Sigmoid colon (tissue), 4 donors: Measurements from ENCODE around the gene EXTL1.

Source experiments
- POLR2A ChIP-seq, 2 donors: fragments of 450-650 bp; IDR thresholded peaks; one replicate each; pipeline ENCODE4 v1.6.1; 2016; ENCODE audit warnings: antibody characterized with exemption in 2 of 2, mild to moderate bottlenecking in 2 of 2, moderate library complexity in 2 of 2
- POLR2AphosphoS5 ChIP-seq, 4 donors: sonication (generic); formaldehyde crosslinking; IDR thresholded peaks; one replicate each; pipeline ENCODE4 v1.6.1; 2017; ENCODE audit warnings: antibody characterized with exemption in 4 of 4
- TF ChIP-seq, protein P1 (sequence below), 4 experiments: fragments of 450-650 bp in 3 of 4; fragments of 200-600 bp in 1 of 4; IDR thresholded peaks; one replicate each; pipeline ENCODE4 v1.5.1; 2016 to 2019; ENCODE audit warnings: antibody characterized with exemption in 4 of 4, mild to moderate bottlenecking in 3 of 4, moderate library complexity in 2 of 4

DNA sequence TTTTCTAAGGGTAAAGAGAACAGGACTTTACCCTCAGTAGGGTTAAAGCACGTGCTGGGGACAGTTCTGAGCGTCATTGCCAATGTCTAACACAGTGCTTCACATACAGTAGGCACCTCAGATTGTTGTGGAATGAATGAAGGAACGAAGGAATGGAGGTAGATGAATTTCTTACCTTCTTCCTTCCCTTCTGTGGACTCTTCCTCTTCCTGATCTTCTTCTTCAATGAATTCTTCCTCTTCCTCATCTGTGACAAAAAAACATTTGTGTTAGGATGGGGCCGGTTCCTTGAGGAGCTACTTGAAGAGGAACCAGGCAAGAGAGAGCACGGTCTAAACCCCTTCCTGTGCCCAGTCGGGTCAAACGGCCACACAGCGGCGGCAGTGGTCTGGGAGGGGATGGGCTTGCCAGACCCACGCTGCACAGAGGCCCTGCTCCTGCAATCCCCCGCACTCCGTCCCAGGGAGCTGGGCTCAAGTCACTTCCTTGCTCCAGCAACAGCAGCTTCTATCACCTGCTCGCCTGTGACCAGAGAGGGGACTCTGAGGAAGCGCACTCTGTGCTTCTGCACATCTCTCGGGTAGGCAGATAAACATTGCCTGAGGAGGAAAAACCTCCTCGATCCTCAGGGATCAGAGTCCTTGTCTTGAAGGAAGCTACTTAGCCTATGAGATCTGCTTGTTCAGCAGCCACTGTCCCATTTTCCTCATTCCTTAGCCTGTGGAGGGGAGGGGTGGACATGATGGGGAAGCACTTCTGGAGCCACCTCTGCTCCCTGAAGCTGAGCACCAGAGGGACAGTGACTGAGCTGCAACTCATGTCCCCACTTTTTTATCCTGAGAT lies 32.4 kb downstream of the EXTL1 start:
- TF ChIP-seq POLR2AphosphoS5 (IDR thresholded peaks at IDR 0.05) (no peak), POLR2A (IDR thresholded peaks at IDR 0.05) (no peak)
- TF ChIP-seq, protein P1, sequence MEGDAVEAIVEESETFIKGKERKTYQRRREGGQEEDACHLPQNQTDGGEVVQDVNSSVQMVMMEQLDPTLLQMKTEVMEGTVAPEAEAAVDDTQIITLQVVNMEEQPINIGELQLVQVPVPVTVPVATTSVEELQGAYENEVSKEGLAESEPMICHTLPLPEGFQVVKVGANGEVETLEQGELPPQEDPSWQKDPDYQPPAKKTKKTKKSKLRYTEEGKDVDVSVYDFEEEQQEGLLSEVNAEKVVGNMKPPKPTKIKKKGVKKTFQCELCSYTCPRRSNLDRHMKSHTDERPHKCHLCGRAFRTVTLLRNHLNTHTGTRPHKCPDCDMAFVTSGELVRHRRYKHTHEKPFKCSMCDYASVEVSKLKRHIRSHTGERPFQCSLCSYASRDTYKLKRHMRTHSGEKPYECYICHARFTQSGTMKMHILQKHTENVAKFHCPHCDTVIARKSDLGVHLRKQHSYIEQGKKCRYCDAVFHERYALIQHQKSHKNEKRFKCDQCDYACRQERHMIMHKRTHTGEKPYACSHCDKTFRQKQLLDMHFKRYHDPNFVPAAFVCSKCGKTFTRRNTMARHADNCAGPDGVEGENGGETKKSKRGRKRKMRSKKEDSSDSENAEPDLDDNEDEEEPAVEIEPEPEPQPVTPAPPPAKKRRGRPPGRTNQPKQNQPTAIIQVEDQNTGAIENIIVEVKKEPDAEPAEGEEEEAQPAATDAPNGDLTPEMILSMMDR (IDR thresholded peaks at IDR 0.05) = no peak
